Occipital lobe (tissue), 2 donors: ENCODE results near the gene TTC7B. TPM values are rescaled to one million over a fixed set of nuclear protein-coding genes. Genes with fewer than 3 reads are reported as not detected.

Source experiments
- DNase-seq: peaks from one replicate; lab custom pipeline; 2025; lab: John Stamatoyannopoulos, UW
- total RNA-seq: library from RNA; depleted of rRNA; stranded (reverse); fragments of >200 nt; gene quantifications from one replicate; pipeline ENCODE4 v1.2.3, GENCODE V29; 2014

The TTC7B gene
- total RNA-seq, 1 donor from 2014 or later: 23.2 TPM

- DNase-seq: no peak
Observed at GRCh38 chr14:90649557-90650135, 166.6 kb downstream of the TTC7B start.

DNA sequence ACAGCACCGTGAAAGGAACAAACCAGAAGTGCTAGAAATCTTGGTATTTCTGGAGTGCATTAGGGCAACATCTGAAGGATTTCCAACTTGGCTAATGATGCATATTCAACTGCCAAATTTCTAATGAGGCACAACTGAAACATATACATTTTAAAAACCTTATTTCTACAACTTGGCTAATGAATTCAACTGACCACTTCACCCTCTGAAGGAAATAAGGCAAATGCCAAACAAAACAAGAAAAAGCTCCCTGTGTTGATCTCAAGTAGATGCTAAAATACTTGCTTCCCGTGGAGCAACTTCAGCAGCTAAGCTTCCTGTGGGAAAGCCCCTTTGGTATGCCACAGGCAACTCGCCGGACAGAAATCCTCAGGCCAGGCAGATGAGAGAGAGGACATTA is 167.1 kb downstream of the TTC7B start:
- DNase-seq: no peak

- no peak for DNase-seq
Observed at GRCh38 chr14:90648421-90648820, 167.8 kb downstream of the TTC7B start.

DNA sequence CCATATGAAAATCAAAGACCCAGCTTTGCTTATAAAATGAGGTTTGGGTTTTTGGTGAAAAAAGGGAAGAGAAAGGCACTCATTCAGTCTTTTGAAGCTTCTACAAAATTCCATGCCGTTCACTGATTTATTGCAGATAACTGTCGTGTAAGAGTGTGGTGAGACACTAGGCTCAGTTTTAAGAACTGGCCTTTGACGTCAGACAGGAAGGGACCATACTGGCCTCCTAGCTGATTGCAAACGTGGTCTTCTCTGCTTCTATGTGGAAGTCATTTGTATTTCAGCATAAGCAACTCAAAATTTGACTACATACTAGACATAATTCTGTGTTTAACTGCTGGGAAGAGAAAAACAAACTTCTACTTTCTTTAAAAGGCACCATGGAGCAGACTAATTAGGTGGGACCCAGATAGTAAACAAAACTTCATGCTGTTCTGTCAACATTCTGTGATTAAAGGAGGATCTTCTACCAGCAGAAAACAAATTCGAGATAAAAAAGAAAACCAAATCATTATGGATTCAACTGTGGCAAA is 168.7 kb downstream of the TTC7B start:
- DNase-seq: no peak

DNA sequence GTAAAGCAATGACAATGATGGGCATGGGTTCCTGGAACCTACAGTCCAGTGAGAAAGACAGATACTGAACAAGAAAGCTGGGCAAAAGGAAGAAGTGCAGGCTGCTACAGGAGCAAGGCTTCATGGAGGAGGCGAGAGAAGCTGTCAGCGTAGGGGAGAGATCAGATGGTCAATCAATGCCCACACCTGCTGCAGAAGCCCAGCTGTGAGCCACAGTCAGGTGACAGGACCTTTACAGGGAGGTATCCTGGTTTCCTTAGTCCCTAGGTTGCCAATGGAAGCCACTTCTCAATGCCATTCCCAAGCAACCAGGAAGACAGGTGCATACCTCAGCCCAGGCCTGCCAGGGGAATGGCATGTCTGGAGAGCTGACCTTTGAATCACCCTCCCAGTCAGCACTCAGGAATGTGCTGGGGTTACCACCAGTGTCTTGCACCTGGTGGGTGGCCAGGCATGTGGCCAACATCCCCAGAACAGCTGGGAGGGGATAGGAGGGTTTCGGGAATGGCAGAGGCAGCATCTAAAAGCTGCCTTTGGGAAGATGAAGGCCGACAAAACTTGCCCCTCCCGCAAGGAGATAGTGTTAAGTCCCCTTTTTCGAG is 170.3 kb downstream of the TTC7B start:
- no peak for DNase-seq

- DNase-seq: no peak
Observed at GRCh38 chr14:90644882-90645281, 171.3 kb downstream of the TTC7B start.

GRCh38 chr14:90643982-90644670 is 172.1 kb downstream of the TTC7B start:
- DNase-seq: no peak

DNA sequence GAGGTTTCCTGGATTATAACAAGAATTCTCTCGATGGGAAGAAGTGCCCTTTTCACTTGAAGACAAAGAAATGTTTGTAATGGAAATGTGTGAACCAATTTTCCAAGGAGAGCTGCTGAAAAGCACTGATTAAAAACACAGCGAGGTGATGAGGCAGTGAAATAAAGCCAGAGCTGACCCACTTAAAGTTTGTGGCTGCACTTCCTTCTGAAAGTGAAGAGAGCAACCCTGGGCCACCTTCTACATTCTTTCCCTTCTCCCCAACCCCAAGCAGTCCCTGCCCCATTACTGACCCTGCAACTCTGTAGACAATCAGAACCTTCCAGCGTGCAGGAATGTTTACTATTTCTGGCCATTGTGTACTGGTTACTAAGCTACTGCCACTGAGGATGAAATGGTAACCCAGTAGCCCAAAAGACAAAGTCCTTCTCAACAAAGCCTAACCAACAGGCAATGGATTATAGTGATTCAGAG is 173.9 kb downstream of the TTC7B start:
- no peak for DNase-seq

DNA sequence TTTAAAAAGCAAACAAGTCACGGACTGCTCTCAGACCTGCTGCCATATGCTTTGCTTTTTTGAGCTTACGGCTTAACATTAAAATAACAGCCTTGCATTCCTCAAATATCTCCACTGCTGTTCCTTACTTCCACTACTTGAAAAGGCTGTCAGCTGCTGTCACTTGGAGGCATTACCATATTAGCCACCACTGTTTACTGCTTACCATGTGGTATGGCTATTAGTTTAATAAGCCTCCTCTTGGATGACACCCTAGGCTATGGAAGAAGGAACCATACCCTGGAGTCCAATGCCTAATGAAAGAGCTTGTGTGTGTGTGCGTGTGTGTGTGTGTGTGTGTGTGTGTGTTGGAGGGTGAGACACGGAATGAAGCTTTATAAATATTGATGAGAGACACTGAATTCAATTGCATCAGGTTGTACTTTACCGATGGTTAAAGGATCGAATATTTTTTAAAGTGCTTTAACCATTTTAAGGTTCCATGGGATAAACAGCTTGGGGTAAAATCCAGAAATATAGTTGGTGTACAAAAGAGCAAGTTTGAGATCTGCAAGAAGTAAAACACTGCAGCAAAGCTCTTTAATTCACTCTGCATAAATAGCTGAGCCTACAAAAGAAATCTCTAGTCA is 174.5 kb downstream of the TTC7B start:
- no peak for DNase-seq

- no peak for DNase-seq
Observed at GRCh38 chr14:90641168-90641567, 175.1 kb downstream of the TTC7B start.

GRCh38 chr14:90639641-90640040 is 176.6 kb downstream of the TTC7B start:
- DNase-seq: no peak

DNA sequence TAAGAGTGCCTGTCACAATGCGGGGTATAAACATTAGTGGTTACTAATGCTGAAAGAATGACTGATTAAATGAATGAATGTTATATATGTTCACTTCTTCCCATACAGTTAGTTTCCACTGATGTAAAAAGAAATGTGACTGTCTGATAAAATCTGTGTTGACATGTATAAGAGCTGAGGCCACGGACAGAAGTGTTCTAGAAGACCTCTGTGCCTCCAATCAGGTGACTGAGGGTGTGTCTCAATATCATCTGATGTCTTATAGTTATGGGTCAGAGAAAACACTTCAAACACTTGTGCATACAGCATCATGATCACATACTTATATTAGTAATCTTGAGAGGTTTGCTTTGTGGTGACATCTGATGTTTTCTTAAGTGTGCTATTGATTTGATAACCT is 183.4 kb downstream of the TTC7B start:
- DNase-seq: no peak

DNA sequence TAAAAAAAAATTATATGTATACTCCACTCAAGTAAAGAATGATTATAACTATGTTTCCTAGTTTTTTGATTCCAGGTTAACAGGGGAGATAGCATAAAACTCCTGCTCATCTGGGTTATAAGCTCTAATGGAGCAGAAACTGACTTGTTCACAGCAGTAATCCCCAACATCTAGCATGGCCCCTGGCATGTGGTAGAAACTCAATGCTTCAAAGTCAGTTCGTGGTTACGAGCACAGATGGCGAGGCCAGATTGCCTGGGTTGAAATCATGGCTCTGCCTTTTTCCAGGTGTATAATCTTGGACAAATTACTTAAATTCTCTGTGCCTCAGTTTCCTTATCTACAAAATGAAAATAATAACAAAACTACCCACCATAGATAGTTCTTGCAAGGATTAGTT is 183.8 kb downstream of the TTC7B start:
- no peak for DNase-seq

DNA sequence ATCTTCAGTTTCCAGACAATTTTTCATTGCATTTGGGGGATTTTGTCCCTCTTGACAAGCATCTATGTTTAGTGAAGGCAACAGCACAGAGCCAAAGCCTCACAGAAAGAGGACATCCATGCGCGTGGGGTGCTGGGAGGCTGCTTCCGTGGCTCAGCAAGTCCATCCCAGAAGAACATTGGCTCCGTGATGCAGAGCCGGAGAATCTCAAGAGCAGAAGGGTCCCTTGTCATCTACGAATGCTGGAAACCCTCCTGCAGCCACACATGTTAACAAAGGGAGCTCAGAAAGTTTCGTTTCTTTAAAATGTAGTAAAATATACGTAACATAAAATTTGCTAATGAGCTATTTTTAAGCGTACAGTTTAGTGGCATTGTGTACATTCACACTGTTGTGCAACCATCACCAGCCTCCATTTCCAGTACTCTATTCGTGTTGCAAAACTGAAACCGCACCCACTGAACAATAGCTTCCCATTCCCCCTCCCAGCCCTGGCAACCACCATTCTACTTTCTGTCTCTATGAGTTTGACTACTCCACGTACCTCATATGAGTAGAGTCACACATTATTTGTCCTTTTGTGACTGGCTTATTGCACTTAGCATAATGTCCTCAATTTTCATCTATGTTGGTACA is 185.9 kb downstream of the TTC7B start:
- no peak for DNase-seq

DNA sequence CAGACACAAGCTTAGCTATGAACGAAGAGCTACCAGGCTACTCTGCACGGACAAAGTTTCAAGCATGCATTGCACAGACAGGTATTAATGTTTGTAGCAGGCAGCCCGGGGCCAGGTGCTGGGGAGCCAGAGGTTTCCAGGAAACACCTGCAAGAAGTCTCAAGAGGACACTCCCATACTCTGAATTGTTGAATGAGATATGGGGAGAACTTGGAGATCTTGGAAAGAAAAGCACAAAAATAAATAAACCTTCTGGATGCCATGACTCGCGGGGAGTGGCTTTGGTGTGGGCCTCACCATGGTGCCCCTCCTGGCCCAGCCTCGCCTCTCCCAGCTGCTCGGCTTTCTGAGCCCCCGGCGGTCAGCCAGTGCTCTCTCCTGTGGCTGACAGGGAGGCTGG is 186.8 kb downstream of the TTC7B start:
- no peak for DNase-seq

GRCh38 chr14:90628825-90629224 is 187.4 kb downstream of the TTC7B start:
- DNase-seq: no peak

DNA sequence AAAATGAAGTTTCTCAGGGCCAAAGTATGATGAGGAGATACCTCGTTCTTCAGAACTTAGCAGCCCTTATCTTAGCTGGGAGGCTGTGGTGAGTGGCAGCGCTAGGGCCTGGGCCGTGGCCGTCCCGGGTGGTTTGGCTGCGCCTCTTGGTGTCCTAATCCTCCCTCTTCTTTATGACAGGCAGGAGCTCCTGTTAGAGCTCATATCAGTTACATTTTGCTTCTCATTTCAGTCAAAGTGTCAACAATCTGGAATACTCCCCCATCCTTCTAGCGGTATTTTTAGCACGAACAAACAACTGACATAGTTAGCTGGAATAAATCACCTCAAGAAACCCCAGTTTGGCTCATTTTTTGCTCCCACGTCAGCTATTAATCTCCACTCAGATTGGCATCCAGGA is 188.8 kb downstream of the TTC7B start:
- no peak for DNase-seq

DNA sequence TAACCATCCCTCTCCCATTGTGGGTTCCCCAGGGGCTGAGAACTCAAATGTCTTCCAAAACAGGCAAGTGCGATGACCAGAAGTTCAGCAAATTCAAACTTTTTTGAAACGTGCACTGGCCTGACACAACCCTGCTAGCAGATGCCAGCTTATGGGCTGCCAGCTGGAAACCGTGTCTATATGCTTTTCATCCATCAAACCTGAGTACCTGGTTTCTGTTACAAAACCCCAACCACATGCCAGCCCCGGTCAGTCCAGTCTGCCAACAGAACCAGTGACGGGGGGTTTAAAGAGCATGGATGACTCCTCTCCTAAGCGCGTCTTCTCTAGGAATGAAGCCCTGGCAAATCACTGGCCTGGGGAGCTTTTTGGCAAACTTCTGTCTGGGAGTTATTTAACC is 189.7 kb downstream of the TTC7B start:
- no peak for DNase-seq

GRCh38 chr14:90625445-90625844 is 190.8 kb downstream of the TTC7B start:
- DNase-seq: no peak

GRCh38 chr14:90624732-90625400 is 191.4 kb downstream of the TTC7B start:
- no peak for DNase-seq

DNA sequence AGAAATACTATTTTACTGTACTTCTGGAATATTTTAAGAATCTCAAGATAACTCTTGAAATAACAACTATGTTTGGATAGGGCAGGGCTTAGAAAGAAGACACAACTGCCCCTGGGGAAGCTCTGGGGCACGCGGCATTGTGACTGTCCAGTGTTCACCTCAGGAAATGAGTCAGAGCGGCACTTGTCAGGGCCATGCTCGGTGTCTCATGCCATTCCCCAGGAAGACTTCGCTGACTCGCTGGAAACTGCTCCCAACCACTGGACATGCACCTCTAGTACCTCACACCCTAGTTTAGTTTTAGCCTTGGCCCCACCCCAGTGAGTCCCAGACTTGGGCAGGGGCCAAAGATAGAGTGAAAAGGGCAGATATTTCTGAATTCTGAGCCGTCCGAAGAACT is 192.0 kb downstream of the TTC7B start:
- DNase-seq: no peak
